ENCODE measurements around the gene ENPEP. TPM values are rescaled to one million over a fixed set of nuclear protein-coding genes. Genes with fewer than 3 reads are reported as not detected.
A peak's percentile ranks its signal among the peaks of the same experiment; 100 is the strongest.

ENPEP gene
- total RNA-seq, 6 experiments from 2014 or later = 15.5 to 28.7 (median 24.7) TPM

DNA sequence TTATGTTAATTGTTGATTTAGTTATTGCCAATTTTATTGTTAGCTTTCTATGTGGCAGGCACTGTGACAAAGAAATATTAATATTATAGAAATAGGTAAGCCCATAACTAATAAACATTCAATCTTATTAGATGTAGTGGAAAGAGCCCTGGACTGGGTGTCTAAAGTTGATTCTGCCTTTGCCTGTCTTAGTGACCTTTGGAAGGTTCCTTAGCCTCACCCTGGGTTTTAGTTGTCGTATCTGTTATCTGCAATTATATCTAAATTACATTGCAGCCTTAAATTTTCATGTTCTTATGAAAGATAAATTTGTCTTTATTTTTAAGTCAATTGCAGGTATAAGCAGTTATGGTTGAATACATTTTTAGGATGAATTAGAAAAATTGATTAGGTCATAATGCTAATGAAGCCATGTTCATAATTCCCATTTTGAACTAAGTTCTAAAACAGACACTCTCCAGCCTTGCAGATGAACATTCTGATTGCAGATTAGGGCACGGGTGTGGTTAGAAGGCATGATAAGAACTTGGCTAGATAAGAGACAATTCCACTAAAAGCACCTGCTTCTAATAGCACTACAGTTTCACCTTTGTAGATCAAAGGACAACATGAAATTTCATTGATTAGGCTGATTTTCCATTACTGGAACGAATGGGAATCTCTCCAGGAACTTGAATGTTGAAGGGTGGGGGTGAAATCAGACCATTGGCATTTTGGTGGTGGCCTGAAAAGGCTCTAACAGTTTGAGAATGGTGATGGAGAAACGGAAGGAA lies 17.3 kb upstream of the ENPEP start:
- no peak overlapping the region for H3K4me3 ChIP-seq
- 23% methylated on average over 4 of the region's 4 CpGs for WGBS (ENCODE audit: insufficient coverage, low coverage, low lambda C conversion rate, missing lambda C conversion rate)
- ATAC-seq = peak; percentile 45 to 87 (median 58)

GRCh38 chr4:110460074-110460746 lies 15.7 kb upstream of the ENPEP start:
- H3K27me3 ChIP-seq = no peaks in the 10 kb centered on the region
- no peaks in the 10 kb centered on the region for H3K9me3 ChIP-seq
- intact Hi-C loops (cut with DNase I) = no loop called here
- DNase-seq = no peak
- peaks cover 0 to 5% (median 0%) of the 10 kb centered on the region in 4 donors for H3K4me1 ChIP-seq
- TF ChIP-seq CTCF (IDR thresholded peaks at IDR 0.05) = no peak
- no peak for TF ChIP-seq POLR2A (IDR thresholded peaks at IDR 0.05)
- no peak for ATAC-seq
- no peak overlapping the region for H3K4me3 ChIP-seq
- no peak overlapping the region for H3K27ac ChIP-seq
- no peaks in the 10 kb centered on the region for H3K36me3 ChIP-seq
- WGBS (ENCODE audit: insufficient coverage, low coverage, low lambda C conversion rate, missing lambda C conversion rate) = 82% methylated on average over 5 of the region's 5 CpGs

More for the DNA sequence above, 17.3 kb upstream of the ENPEP start:
- Histone ChIP-seq H3K27ac (no peak overlapping the region), H3K36me3 (no peaks in the 10 kb centered on the region), H3K27me3 (no peaks in the 10 kb centered on the region), H3K9me3 (no peaks in the 10 kb centered on the region), H3K4me1 (peaks cover 0 to 5% (median 0%) of the 10 kb centered on the region in 4 donors)
- TF ChIP-seq CTCF (IDR thresholded peaks at IDR 0.05) = no peak
- TF ChIP-seq POLR2A (IDR thresholded peaks at IDR 0.05) = no peak
- intact Hi-C loops (cut with DNase I) = no loop called here
- no peak for DNase-seq

GRCh38 chr4:110467400-110467799 lies 8.6 kb upstream of the ENPEP start:
- WGBS (ENCODE audit: insufficient coverage, low coverage, low lambda C conversion rate, missing lambda C conversion rate) = 75% methylated on average over 5 of the region's 5 CpGs
- Histone ChIP-seq H3K36me3 (peaks cover 0 to 3% (median 0%) of the 10 kb centered on the region in 4 donors), H3K4me3 (no peak overlapping the region), H3K27ac (no peak overlapping the region), H3K9me3 (no peaks in the 10 kb centered on the region), H3K27me3 (no peaks in the 10 kb centered on the region), H3K4me1 (peaks cover 0 to under 1% (median 0%) of the 10 kb centered on the region in 4 donors)
- TF ChIP-seq CTCF (IDR thresholded peaks at IDR 0.05) = no peak
- no peak for TF ChIP-seq POLR2A (IDR thresholded peaks at IDR 0.05)
- intact Hi-C loops (cut with DNase I) = no loop called here
- DNase-seq (no peak), ATAC-seq (no peak)

- no peak overlapping the region for H3K4me3 ChIP-seq
- WGBS (ENCODE audit: insufficient coverage, low coverage, low lambda C conversion rate, missing lambda C conversion rate) = 23% methylated on average over 7 of the region's 8 CpGs
- peaks cover 0 to 3% (median 0%) of the 10 kb centered on the region in 4 donors for H3K36me3 ChIP-seq
- ATAC-seq (peak; percentile 11 to 47 (median 39)), DNase-seq (peak in 2 of 3 donors; percentile 70 to 78)
- H3K4me1 ChIP-seq = peaks cover 0 to 18% (median 7%) of the 10 kb centered on the region in 4 donors
- TF ChIP-seq CTCF (IDR thresholded peaks at IDR 0.05) (no peak), POLR2A (IDR thresholded peaks at IDR 0.05) (no peak)
- intact Hi-C loops (cut with DNase I) = no loop called here
- H3K27me3 ChIP-seq = no peaks in the 10 kb centered on the region
- peak overlapping the region in 1 of 3 donors; percentile 6 for H3K27ac ChIP-seq
- no peaks in the 10 kb centered on the region for H3K9me3 ChIP-seq
Observed at GRCh38 chr4:110472583-110473329, 3.2 kb upstream of the ENPEP start.
